Measurements from ENCODE around the gene RETREG2.

RETREG2 gene

DNA sequence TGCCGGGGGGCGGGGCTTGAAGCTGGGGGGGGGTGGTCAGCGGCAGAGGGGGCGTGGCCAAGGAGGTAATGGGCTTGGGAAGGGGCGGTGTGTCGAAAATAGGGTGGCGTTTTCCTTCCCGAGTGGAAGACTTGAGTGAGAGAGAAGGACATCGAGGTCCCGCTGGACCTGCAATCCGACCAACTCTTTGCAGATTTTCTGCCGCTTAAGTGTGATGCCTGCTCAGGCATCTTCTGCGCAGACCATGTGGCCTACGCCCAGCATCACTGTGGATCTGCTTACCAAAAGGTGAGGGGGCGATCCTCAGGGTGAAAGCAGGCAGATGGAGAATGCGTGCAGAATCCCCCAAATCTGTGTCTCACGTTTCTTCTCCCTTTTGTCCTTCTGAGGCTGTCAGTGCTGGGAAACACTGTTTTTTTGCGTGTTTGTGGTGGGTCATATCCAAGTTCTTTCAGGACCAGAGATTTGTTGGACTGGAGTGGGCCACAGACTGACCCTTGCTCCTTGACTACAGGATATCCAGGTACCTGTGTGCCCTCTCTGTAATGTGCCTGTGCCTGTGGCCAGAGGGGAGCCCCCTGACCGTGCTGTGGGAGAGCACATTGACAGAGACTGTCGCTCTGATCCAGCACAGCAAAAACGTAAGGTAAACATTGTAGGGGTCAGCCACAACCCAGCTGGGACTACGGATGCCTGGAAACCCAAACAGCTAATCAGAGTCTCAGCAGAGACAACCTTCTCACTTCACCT is 29.2 kb downstream of the RETREG2 start:
- peak overlapping the region; percentile 54 to 82 for H3K4me3 ChIP-seq (ENCODE audit: low read length in 2 of 2)
- H3K4me1 ChIP-seq (ENCODE audit: control insufficient read depth in 2 of 2, insufficient read depth in 1 of 2, low read depth in 1 of 2, low read length in 2 of 2): peaks cover 7 to 8% of the 10 kb centered on the region in 2 donors
- H4K8ac ChIP-seq (ENCODE audit: low read depth, low read length): no peak overlapping the region

DNA sequence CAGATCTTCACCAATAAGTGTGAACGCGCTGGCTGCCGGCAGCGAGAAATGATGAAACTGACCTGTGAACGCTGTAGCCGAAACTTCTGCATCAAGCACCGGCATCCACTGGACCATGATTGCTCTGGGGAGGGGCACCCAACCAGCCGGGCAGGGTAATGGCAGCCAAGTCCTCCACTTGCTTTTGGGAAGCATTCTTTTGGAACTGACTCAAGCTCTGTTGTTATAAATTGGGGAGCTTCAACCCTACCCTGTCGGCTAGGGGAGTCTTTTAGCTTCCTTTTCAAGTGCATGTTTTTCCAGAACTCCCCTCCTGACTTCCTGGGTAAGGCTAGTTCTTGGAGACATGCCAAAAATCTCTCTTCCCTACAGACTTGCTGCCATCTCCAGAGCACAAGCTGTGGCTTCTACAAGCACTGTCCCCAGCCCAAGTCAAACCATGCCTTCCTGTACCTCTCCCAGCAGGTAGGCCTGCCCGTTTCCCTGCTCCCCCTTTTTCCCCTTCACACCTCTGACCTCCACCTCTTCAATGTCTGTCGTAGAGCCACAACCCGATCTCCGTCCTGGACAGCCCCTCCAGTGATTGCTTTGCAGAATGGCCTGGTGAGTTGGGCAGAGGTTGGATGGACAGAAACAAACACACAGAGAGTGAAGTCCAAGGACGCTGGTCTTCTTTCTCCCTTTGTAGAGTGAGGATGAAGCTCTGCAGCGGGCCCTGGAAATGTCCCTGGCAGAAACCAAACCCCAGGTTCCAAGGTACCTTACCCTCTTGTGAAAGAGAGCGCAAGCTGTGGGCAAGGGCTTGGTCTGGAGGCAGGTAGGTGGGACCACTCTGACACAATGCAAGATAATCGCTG is 30.0 kb downstream of the RETREG2 start:
- H3K23ac ChIP-seq (ENCODE audit: low read depth, low read length, poor library complexity): no peak overlapping the region
- no peak overlapping the region for H3K27ac ChIP-seq (replicated peaks; ENCODE audit: low read length)
- WGBS, 2 donors (ENCODE audit: extremely low coverage in 2 of 2, insufficient read length in 2 of 2, insufficient replicate concordance in 1 of 2): no CpG with 5 or more reads among the region's 17 CpGs
- H2BK15ac ChIP-seq (ENCODE audit: low read length): no peak overlapping the region
- H2AK5ac ChIP-seq (ENCODE audit: low read depth, low read length): no peak overlapping the region
- DNase-seq (ENCODE audit: low spot score): no peak
- H4K8ac ChIP-seq (ENCODE audit: low read depth, low read length): no peak overlapping the region
- no peak overlapping the region for H3K4ac ChIP-seq (ENCODE audit: low read length)
- no peak overlapping the region for H2BK5ac ChIP-seq (ENCODE audit: low read length)
- H3K36me3 ChIP-seq (replicated peaks in 1 of 2; ENCODE audit: control insufficient read depth in 2 of 2, insufficient read depth in 2 of 2, low read length in 2 of 2): peaks cover 35 to 48% of the 10 kb centered on the region in 2 donors
- H3K4me1 ChIP-seq (ENCODE audit: control insufficient read depth in 2 of 2, insufficient read depth in 1 of 2, low read depth in 1 of 2, low read length in 2 of 2): peaks cover 7 to 8% of the 10 kb centered on the region in 2 donors
- H2BK12ac ChIP-seq (ENCODE audit: low read length): no peak overlapping the region
- no peak overlapping the region for H2BK120ac ChIP-seq (ENCODE audit: low read depth, low read length)
- no peak overlapping the region for H3K14ac ChIP-seq (ENCODE audit: low read length)
- H3K79me1 ChIP-seq (ENCODE audit: low read depth, low read length): no peaks in the 10 kb centered on the region
- H3K9ac ChIP-seq (ENCODE audit: low read depth, low read length, poor library complexity): no peak overlapping the region
- H3K27me3 ChIP-seq (ENCODE audit: control insufficient read depth in 3 of 3, insufficient read depth in 3 of 3, low read depth in 1 of 3, low read length in 3 of 3): no peaks in the 10 kb centered on the region
- H2AFZ ChIP-seq (ENCODE audit: low read length): no peak overlapping the region
- H3K4me2 ChIP-seq (ENCODE audit: insufficient read depth, low read length, poor library complexity, severe bottlenecking): no peak overlapping the region
- H4K91ac ChIP-seq (ENCODE audit: low read depth, low read length, poor library complexity): no peak overlapping the region
- H3K4me3 ChIP-seq (ENCODE audit: low read length in 2 of 2): no peak overlapping the region
- H3K9me3 ChIP-seq (replicated peaks in 1 of 2; ENCODE audit: control insufficient read depth in 2 of 2, insufficient read depth in 1 of 2, low read depth in 1 of 2, low read length in 2 of 2): peaks cover 0 to 2% of the 10 kb centered on the region in 2 donors
- no peak overlapping the region for H3K18ac ChIP-seq (ENCODE audit: low read length)

More for the DNA sequence above, 29.2 kb downstream of the RETREG2 start:
- Histone ChIP-seq H2BK120ac (ENCODE audit: low read depth, low read length) (no peak overlapping the region), H2AK5ac (ENCODE audit: low read depth, low read length) (no peak overlapping the region), H3K27me3 (ENCODE audit: control insufficient read depth in 3 of 3, insufficient read depth in 3 of 3, low read depth in 1 of 3, low read length in 3 of 3) (no peaks in the 10 kb centered on the region), H2BK12ac (ENCODE audit: low read length) (no peak overlapping the region), H3K27ac (replicated peaks; ENCODE audit: low read length) (peak overlapping the region; percentile 93), H3K18ac (ENCODE audit: low read length) (peak overlapping the region; percentile 33), H2BK5ac (ENCODE audit: low read length) (no peak overlapping the region), H3K9me3 (replicated peaks in 1 of 2; ENCODE audit: control insufficient read depth in 2 of 2, insufficient read depth in 1 of 2, low read depth in 1 of 2, low read length in 2 of 2) (peaks cover 0 to 2% of the 10 kb centered on the region in 2 donors), H3K23ac (ENCODE audit: low read depth, low read length, poor library complexity) (no peak overlapping the region), H3K36me3 (replicated peaks in 1 of 2; ENCODE audit: control insufficient read depth in 2 of 2, insufficient read depth in 2 of 2, low read length in 2 of 2) (peaks cover 30 to 41% of the 10 kb centered on the region in 2 donors), H2BK15ac (ENCODE audit: low read length) (no peak overlapping the region), H3K79me1 (ENCODE audit: low read depth, low read length) (no peaks in the 10 kb centered on the region), H3K4me2 (ENCODE audit: insufficient read depth, low read length, poor library complexity, severe bottlenecking) (peak overlapping the region; percentile 51), H3K9ac (ENCODE audit: low read depth, low read length, poor library complexity) (peak overlapping the region; percentile 45), H3K4ac (ENCODE audit: low read length) (no peak overlapping the region), H4K91ac (ENCODE audit: low read depth, low read length, poor library complexity) (no peak overlapping the region), H3K14ac (ENCODE audit: low read length) (no peak overlapping the region), H2AFZ (ENCODE audit: low read length) (peak overlapping the region; percentile 96)
- DNase-seq (ENCODE audit: low spot score): no peak
- WGBS, 2 donors (ENCODE audit: extremely low coverage in 2 of 2, insufficient read length in 2 of 2, insufficient replicate concordance in 1 of 2): no CpG with 5 or more reads among the region's 22 CpGs

DNA sequence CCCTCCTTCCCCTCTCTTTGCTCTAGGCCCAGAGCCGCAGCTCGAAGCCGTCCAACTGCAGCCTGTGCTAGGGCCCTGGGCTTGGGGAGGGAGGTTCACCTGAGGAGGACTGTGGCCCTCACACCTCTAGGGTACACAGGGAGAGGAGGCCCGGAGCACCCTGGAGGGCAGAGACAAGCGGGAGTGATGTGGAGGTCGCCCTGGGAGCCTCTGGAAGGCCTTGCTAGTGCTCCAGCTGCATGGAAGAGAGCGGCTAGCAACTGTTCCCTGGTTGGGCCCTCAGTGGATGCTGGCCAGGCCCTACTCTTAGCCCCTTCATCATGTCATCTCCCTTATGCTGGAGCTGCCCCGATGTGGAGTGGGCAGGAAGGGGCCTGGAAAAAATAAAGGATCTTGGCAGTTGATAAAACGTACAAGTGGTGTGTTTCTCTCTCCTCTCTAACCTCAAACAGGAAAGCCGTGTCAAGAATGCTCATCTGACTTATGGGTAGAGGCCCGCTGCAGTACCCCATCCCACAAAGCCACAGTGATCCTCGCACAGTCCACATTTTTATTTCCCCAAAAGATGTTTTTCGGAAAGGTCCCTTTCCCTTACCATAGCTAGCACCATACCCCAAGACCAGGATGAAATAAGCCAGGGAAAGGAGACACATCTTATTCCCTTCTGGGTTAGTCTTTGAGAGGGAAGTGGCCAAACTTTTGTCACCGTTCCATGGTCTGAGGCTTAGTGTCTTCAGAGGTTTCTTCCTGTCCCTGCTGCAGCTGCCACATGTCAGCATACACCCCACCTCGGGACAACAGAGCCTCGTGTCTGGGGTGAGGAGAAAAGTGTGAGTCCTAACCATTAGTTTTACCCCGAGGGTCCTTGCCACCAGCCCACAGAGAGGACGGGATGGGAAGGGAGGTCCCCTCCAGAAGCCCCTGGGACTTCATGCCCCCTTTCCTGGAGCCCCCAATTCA is 31.4 kb downstream of the RETREG2 start:
- no peak overlapping the region for H3K4me3 ChIP-seq (ENCODE audit: low read length in 2 of 2)
- no peak overlapping the region for H2BK5ac ChIP-seq (ENCODE audit: low read length)
- H3K9me3 ChIP-seq (replicated peaks in 1 of 2; ENCODE audit: control insufficient read depth in 2 of 2, insufficient read depth in 1 of 2, low read depth in 1 of 2, low read length in 2 of 2): peaks cover 0 to 2% of the 10 kb centered on the region in 2 donors
- H2BK15ac ChIP-seq (ENCODE audit: low read length): no peak overlapping the region
- no peak overlapping the region for H2AK5ac ChIP-seq (ENCODE audit: low read depth, low read length)
- H2BK120ac ChIP-seq (ENCODE audit: low read depth, low read length): no peak overlapping the region
- H2BK12ac ChIP-seq (ENCODE audit: low read length): no peak overlapping the region
- no peak overlapping the region for H3K27ac ChIP-seq (replicated peaks; ENCODE audit: low read length)
- peak overlapping the region; percentile 24 for H3K9ac ChIP-seq (ENCODE audit: low read depth, low read length, poor library complexity)
- no peak overlapping the region for H3K14ac ChIP-seq (ENCODE audit: low read length)
- H3K18ac ChIP-seq (ENCODE audit: low read length): no peak overlapping the region
- no CpG with 5 or more reads among the region's 18 CpGs for WGBS, 2 donors (ENCODE audit: extremely low coverage in 2 of 2, insufficient read length in 2 of 2, insufficient replicate concordance in 1 of 2)
- no peak overlapping the region for H3K4ac ChIP-seq (ENCODE audit: low read length)
- DNase-seq (ENCODE audit: low spot score): no peak
- no peak overlapping the region for H2AFZ ChIP-seq (ENCODE audit: low read length)
- peaks cover 47 to 62% of the 10 kb centered on the region in 2 donors for H3K36me3 ChIP-seq (replicated peaks in 1 of 2; ENCODE audit: control insufficient read depth in 2 of 2, insufficient read depth in 2 of 2, low read length in 2 of 2)
- H4K8ac ChIP-seq (ENCODE audit: low read depth, low read length): no peak overlapping the region
- no peaks in the 10 kb centered on the region for H3K79me1 ChIP-seq (ENCODE audit: low read depth, low read length)
- H3K23ac ChIP-seq (ENCODE audit: low read depth, low read length, poor library complexity): no peak overlapping the region
- H4K91ac ChIP-seq (ENCODE audit: low read depth, low read length, poor library complexity): no peak overlapping the region
- H3K4me2 ChIP-seq (ENCODE audit: insufficient read depth, low read length, poor library complexity, severe bottlenecking): no peak overlapping the region
- no peaks in the 10 kb centered on the region for H3K27me3 ChIP-seq (ENCODE audit: control insufficient read depth in 3 of 3, insufficient read depth in 3 of 3, low read depth in 1 of 3, low read length in 3 of 3)
- peaks cover 7 to 8% of the 10 kb centered on the region in 2 donors for H3K4me1 ChIP-seq (ENCODE audit: control insufficient read depth in 2 of 2, insufficient read depth in 1 of 2, low read depth in 1 of 2, low read length in 2 of 2)
